GM12873 (cell line): ENCODE data around the gene SORL1.

Experiments used
- CTCF ChIP-seq: IDR thresholded peaks from 2 replicates; pipeline ENCODE4 v1.5.1; 2012; ENCODE audit warnings: low read depth, mild to moderate bottlenecking, moderate library complexity, low read length, control low read depth; ENCODE audit not compliant: insufficient read depth; ENCODE audit errors: missing control alignments

Gene SORL1

GRCh38 chr11:121552644-121553043 is 100.5 kb downstream of the SORL1 start:
- no peak for TF ChIP-seq CTCF

DNA sequence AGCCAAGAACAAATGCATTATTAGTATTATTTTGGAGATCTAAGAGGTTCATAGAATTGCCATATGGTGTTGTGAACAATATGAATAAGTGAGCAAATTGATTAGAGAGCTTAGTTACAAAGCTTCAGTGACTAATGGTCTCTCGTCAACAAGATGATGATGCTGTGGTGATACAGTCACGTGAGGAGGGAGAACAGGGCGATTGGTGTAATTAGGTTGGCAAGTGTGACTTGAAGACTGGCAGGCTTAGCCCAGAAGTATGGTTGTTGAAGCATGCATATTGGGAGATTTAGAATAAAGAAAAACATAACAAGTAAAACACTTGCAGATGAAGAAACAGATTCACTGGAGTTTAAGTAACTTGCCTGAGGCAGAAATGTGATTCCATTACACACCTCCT is 101.3 kb downstream of the SORL1 start:
- TF ChIP-seq CTCF: no peak

- TF ChIP-seq CTCF: no peak
Observed at GRCh38 chr11:121553806-121554205, 101.7 kb downstream of the SORL1 start.

DNA sequence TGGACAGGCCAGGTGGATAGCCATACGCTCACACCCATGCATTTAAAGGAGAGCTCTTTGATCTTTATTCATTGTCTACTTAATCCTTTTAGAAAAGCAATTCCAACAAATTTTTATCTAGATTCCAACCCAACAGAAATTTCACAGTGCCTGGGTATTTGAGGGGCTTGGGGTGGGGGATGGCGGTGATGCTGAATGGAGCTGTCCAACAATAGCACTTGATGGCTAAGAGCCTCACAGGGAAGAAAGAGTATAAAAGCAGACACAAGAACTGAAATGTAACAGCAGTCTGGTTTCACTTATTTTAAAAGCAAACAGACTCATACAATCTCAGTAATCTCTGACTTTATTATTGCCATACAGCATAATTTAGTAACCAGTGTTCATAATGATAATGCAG is 102.4 kb downstream of the SORL1 start:
- TF ChIP-seq CTCF: no peak

GRCh38 chr11:121555121-121555520 is 103.0 kb downstream of the SORL1 start:
- no peak for TF ChIP-seq CTCF

- no peak for TF ChIP-seq CTCF
Observed at GRCh38 chr11:121556937-121557336, 104.8 kb downstream of the SORL1 start.

GRCh38 chr11:121557348-121557747 is 105.2 kb downstream of the SORL1 start:
- no peak for TF ChIP-seq CTCF
